Spleen (tissue), 11 donors: ENCODE measurements around the gene EBNA1BP2. TPM values are rescaled to one million over a fixed set of nuclear protein-coding genes. Genes with fewer than 3 reads are reported as not detected.
A peak's percentile ranks its signal among the peaks of the same experiment; 100 is the strongest.
"Not testable (repeated sequence)": the region's sequence is repeated elsewhere in the genome, so short reads cannot be mapped to it uniquely, and the experiment has no call there.

ENCODE experiments used
- DNase-seq: peaks from one replicate; pipeline ENCODE4 v3.0.0-alpha.2; 2020
- H3K27ac ChIP-seq, 8 donors: fragments of 200-600 bp; sonication (generic) in 7 of 8; 1 replicate in 4 of 8; 2 replicates in 4 of 8; pipeline versions ENCODE4 v1.5.0 to v1.8.0; 2016 to 2021; ENCODE audit warnings: inconsistent platforms in 4 of 8, mild to moderate bottlenecking in 4 of 8, moderate library complexity in 1 of 8
- H3K27me3 ChIP-seq, 7 donors: fragments of 200-600 bp; sonication (generic) in 6 of 7; replicated peaks in 1 of 7; 1 replicate in 4 of 7; 2 replicates in 3 of 7; pipeline versions ENCODE4 v1.5.0 to v1.8.0; 2016 to 2021; ENCODE audit warnings: inconsistent platforms in 3 of 7, mild to moderate bottlenecking in 1 of 7
- H3K36me3 ChIP-seq, 6 donors: fragments of 200-600 bp; sonication (generic) in 5 of 6; 1 replicate in 4 of 6; 2 replicates in 2 of 6; pipeline versions ENCODE4 v1.5.0 to v1.8.0; 2016 to 2021; ENCODE audit warnings: inconsistent platforms in 2 of 6
- H3K4me1 ChIP-seq, 6 donors: fragments of 200-600 bp; sonication (generic) in 5 of 6; 1 replicate in 3 of 6; 2 replicates in 3 of 6; pipeline versions ENCODE4 v1.5.0 to v1.8.0; 2016 to 2021; ENCODE audit warnings: inconsistent platforms in 3 of 6
- H3K4me3 ChIP-seq, 8 donors: fragments of 200-600 bp; sonication (generic) in 7 of 8; 1 replicate in 4 of 8; 2 replicates in 4 of 8; pipeline versions ENCODE4 v1.5.0 to v1.8.0; 2016 to 2021; ENCODE audit warnings: inconsistent platforms in 4 of 8, mild to moderate bottlenecking in 4 of 8, moderate library complexity in 2 of 8
- H3K9me3 ChIP-seq, 8 donors: fragments of 200-600 bp; sonication (generic) in 7 of 8; 1 replicate in 4 of 8; 2 replicates in 4 of 8; pipeline versions ENCODE4 v1.5.0 to v1.8.0; 2016 to 2021; ENCODE audit warnings: inconsistent platforms in 4 of 8
- POLR2A ChIP-seq, 3 donors: fragments of 450-650 bp; IDR thresholded peaks; one replicate each; pipeline ENCODE4 v1.5.1; 2017; ENCODE audit warnings: antibody characterized with exemption in 3 of 3, mild to moderate bottlenecking in 1 of 3
- POLR2AphosphoS5 ChIP-seq, 3 donors: sonication (generic); formaldehyde crosslinking; IDR thresholded peaks; one replicate each; pipeline ENCODE4 v1.5.1; 2017; ENCODE audit warnings: antibody characterized with exemption in 3 of 3
- WGBS, 5 donors: extraction: QIAGEN DNeasy Blood & Tissue Kit in 3 of 5; methylation state at CpG; one replicate each; pipeline versions ENCODE4 v1.1.5 to v1.1.7; 2013 to 2018; 5-methylcytosine and 5-hydroxymethylcytosine counted together
- intact Hi-C: fragments of 100-400 bp; cut with DNase I; formaldehyde crosslinking; loops from one replicate; pipeline ENCODE4 v1.15.0; 2023; ENCODE audit warnings: low total_unique reads
- polyA plus RNA-seq, 3 donors: library from polyadenylated mRNA; stranded (reverse); fragments of 200-250 nt; gene quantifications; one replicate each; pipeline ENCODE4 v1.2.1, GENCODE V29; 2013
- total RNA-seq, 7 donors: library from RNA; depleted of rRNA in 3 of 7; stranded (reverse); fragments of >200 nt in 3 of 7; fragmentation: NEBNext Ultra II Directional in 4 of 7; extraction: Animal tissue kit (Norgen Biotek cat#: 25700) in 4 of 7; gene quantifications; one replicate each; pipeline versions ENCODE4 v1.1.0 to v1.2.1, GENCODE V29; 2016 to 2021
- TF ChIP-seq, protein P1 (sequence below), 11 experiments: fragments of 200-600 bp in 7 of 11; fragments of 450-650 bp in 4 of 11; sonication (generic) in 4 of 11; IDR thresholded peaks in 8 of 11; conservative IDR thresholded peaks in 3 of 11; 1 replicate in 7 of 11; 2 replicates in 4 of 11; pipeline versions ENCODE4 v1.4.0 to v1.8.0; 2016 to 2021; ENCODE audit warnings: antibody characterized with exemption in 11 of 11, inconsistent platforms in 4 of 11, mild to moderate bottlenecking in 1 of 11
- donor health status: healthy with polysubstance abuse.
- donor health status: DM: no; HTN: no; CAD: no; lungs with moderate emphysema.
- donor health status: DM: no; HTN: no; CAD: no.
- donor health status: Bipolar disorder and iron deficiency.
- donor health status: healthy.
- donor health status: DM: no; HTN: no; CAD: no.
- donor health status: DM: yes; HTN: yes; CAD: no.

The EBNA1BP2 gene
- total and polyA plus RNA-seq, 10 donors, result 22.7 to 49.7 (median 33.1) TPM

- no peak overlapping the region for H3K4me3 ChIP-seq
- WGBS, 5 donors, result 87 to 91% (median 89%) methylated on average over 10 of the region's 10 CpGs
- no peak overlapping the region for H3K27ac ChIP-seq
- H3K27me3 ChIP-seq, result no peaks in the 10 kb centered on the region
- intact Hi-C loops, result no loop called here
- no peak for DNase-seq
- H3K36me3 ChIP-seq, result no peaks in the 10 kb centered on the region
- H3K4me1 ChIP-seq, result peaks cover 0 to 18% (median 11%) of the 10 kb centered on the region in 6 donors
- TF ChIP-seq POLR2A (IDR thresholded peaks at IDR 0.05), result no peak
- TF ChIP-seq POLR2AphosphoS5 (IDR thresholded peaks at IDR 0.05), result no peak
- TF ChIP-seq, protein P1, sequence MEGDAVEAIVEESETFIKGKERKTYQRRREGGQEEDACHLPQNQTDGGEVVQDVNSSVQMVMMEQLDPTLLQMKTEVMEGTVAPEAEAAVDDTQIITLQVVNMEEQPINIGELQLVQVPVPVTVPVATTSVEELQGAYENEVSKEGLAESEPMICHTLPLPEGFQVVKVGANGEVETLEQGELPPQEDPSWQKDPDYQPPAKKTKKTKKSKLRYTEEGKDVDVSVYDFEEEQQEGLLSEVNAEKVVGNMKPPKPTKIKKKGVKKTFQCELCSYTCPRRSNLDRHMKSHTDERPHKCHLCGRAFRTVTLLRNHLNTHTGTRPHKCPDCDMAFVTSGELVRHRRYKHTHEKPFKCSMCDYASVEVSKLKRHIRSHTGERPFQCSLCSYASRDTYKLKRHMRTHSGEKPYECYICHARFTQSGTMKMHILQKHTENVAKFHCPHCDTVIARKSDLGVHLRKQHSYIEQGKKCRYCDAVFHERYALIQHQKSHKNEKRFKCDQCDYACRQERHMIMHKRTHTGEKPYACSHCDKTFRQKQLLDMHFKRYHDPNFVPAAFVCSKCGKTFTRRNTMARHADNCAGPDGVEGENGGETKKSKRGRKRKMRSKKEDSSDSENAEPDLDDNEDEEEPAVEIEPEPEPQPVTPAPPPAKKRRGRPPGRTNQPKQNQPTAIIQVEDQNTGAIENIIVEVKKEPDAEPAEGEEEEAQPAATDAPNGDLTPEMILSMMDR (IDR thresholded peaks at IDR 0.05 in 8 of 11, conservative IDR thresholded peaks at IDR 0.05 in 3 of 11), result no peak
- no peaks in the 10 kb centered on the region for H3K9me3 ChIP-seq
Measured at GRCh38 chr1:43217747-43218146, 45.7 kb upstream of the EBNA1BP2 start.

- Histone ChIP-seq H3K4me3 (no peak overlapping the region), H3K9me3 (no peaks in the 10 kb centered on the region), H3K27ac (no peak overlapping the region), H3K36me3 (no peaks in the 10 kb centered on the region), H3K27me3 (no peaks in the 10 kb centered on the region), H3K4me1 (peaks cover 0 to 5% (median 0%) of the 10 kb centered on the region in 6 donors)
- TF ChIP-seq POLR2A (IDR thresholded peaks at IDR 0.05) (no peak), POLR2AphosphoS5 (IDR thresholded peaks at IDR 0.05) (no peak)
- TF ChIP-seq, protein P1 (IDR thresholded peaks at IDR 0.05 in 8 of 11, conservative IDR thresholded peaks at IDR 0.05 in 3 of 11), result no peak
- intact Hi-C loops, result no loop called here
- 68 to 84% (median 72%) methylated on average over 7 of the region's 7 CpGs for WGBS, 5 donors
- DNase-seq, result no peak
Measured at GRCh38 chr1:43214501-43215444, 42.7 kb upstream of the EBNA1BP2 start.

GRCh38 chr1:43208277-43208676 is 36.2 kb upstream of the EBNA1BP2 start:
- peaks cover 0 to 13% (median 7%) of the 10 kb centered on the region in 8 donors for H3K9me3 ChIP-seq
- WGBS, 5 donors, result 94 to 99% (median 96%) methylated on average over 8 of the region's 8 CpGs
- DNase-seq, H3K27ac ChIP-seq, H3K4me3 ChIP-seq, intact Hi-C loops, H3K27me3 ChIP-seq, H3K36me3 ChIP-seq: not testable (repeated sequence)
- H3K4me1 ChIP-seq, result peaks cover 0 to 22% (median 12%) of the 10 kb centered on the region in 6 donors

DNA sequence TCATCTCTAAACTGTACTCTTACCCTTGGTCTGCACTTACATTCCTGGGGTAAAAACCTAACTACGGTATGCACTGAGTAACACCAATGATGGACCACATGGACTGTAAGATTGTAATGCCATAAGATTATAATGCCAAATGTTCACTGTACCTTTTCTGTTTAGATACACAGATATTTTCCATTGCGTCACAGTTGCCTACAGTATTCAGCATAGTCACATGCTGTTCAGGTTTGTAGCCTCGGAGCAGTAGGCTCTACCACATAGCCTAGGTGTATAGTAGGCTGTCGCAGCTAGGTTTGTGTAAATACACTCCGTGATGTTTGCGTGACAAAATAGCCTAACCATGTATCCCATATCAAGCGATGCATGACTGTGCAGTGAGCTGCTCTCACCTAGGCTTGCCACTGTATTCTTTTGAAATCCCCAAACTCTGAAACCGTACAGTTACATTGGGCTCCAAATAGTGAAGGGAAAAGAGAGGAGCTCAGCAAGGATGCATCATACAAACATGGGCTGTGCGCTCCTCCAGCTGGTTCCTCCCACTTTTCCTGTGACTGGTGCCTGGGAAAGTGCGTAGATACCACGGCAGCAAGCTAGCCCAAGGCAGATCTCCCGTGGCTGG is 35.3 kb upstream of the EBNA1BP2 start:
- Histone ChIP-seq H3K4me3 (no peak overlapping the region), H3K4me1 (peaks cover 0 to 22% (median 12%) of the 10 kb centered on the region in 6 donors), H3K9me3 (peaks cover 0 to 13% (median 7%) of the 10 kb centered on the region in 8 donors), H3K36me3 (no peaks in the 10 kb centered on the region), H3K27ac (peak overlapping the region in 7 of 8 donors; percentile 6 to 53 (median 29)), H3K27me3 (no peaks in the 10 kb centered on the region)
- intact Hi-C loops, result no loop called here
- TF ChIP-seq POLR2AphosphoS5 (IDR thresholded peaks at IDR 0.05), result no peak
- TF ChIP-seq POLR2A (IDR thresholded peaks at IDR 0.05), result no peak
- TF ChIP-seq, protein P1 (IDR thresholded peaks at IDR 0.05 in 8 of 11, conservative IDR thresholded peaks at IDR 0.05 in 3 of 11), result no peak
- no peak for DNase-seq
- WGBS, 5 donors, result 73 to 80% (median 75%) methylated on average over 12 of the region's 12 CpGs
